Astrocyte (in vitro differentiated cells and primary cell): ENCODE measurements around the gene NKAPL. TPM values are rescaled to one million over a fixed set of nuclear protein-coding genes. Genes with fewer than 3 reads are reported as not detected.

Experiments
- DNase-seq: peaks from one replicate; pipeline ENCODE4 v3.0.0-alpha.2; 2010; ENCODE audit warnings: low read depth
- FAIRE-seq: peaks from 2 replicates; lab custom pipeline; 2011; peaks lifted over from hg19 to GRCh38; lab: Jason Lieb, UNC
- H2AFZ ChIP-seq: 2 replicates; pipeline ENCODE4 v1.6.0; 2012; ENCODE audit warnings: low read depth, low read length, inconsistent platforms
- H3K27ac ChIP-seq: 2 replicates; pipeline ENCODE4 v1.5.1; 2011; ENCODE audit warnings: low read depth, low read length, inconsistent platforms
- H3K27me3 ChIP-seq: 2 replicates; pipeline ENCODE4 v1.6.0; 2011; ENCODE audit warnings: low read length, inconsistent platforms; ENCODE audit not compliant: insufficient read depth
- H3K36me3 ChIP-seq: 2 replicates; pipeline ENCODE4 v1.5.1; 2011; ENCODE audit warnings: low read length, inconsistent platforms; ENCODE audit not compliant: insufficient read depth
- H3K4me1 ChIP-seq: 2 replicates; pipeline ENCODE4 v1.5.1; 2011; ENCODE audit warnings: low read length, inconsistent platforms; ENCODE audit not compliant: insufficient read depth
- H3K4me2 ChIP-seq: 2 replicates; pipeline ENCODE4 v1.6.0; 2012; ENCODE audit warnings: low read length, inconsistent platforms
- H3K4me3 ChIP-seq: 2 replicates; pipeline ENCODE4 v1.5.1; 2011; ENCODE audit warnings: low read depth, mild to moderate bottlenecking, low read length, inconsistent platforms; ENCODE audit not compliant: insufficient read depth
- H3K79me2 ChIP-seq: 2 replicates; pipeline ENCODE4 v1.6.0; 2012; ENCODE audit warnings: mild to moderate bottlenecking, low read length, inconsistent platforms; ENCODE audit not compliant: insufficient read depth
- H3K9ac ChIP-seq: 2 replicates; pipeline ENCODE4 v1.6.0; 2012; ENCODE audit warnings: mild to moderate bottlenecking, low read length, inconsistent platforms
- H3K9me3 ChIP-seq: 2 replicates; pipeline ENCODE4 v1.5.1; 2012; ENCODE audit warnings: low read depth, mild to moderate bottlenecking, low read length, inconsistent platforms; ENCODE audit not compliant: insufficient read depth
- H4K20me1 ChIP-seq: 2 replicates; pipeline ENCODE4 v1.6.0; 2012; ENCODE audit warnings: low read length, inconsistent platforms; ENCODE audit not compliant: insufficient read depth
- H3K27ac Mint-ChIP-seq: one replicate; pipeline ENCODE4 v1.8.0; 2021; ENCODE audit warnings: mild to moderate bottlenecking, mixed read lengths; ENCODE audit not compliant: unreplicated experiment
- H3K27me3 Mint-ChIP-seq: one replicate; pipeline ENCODE4 v1.8.0; 2021; ENCODE audit warnings: low read depth, mixed read lengths; ENCODE audit not compliant: unreplicated experiment
- H3K36me3 Mint-ChIP-seq: one replicate; pipeline ENCODE4 v1.8.0; 2021; ENCODE audit warnings: low read depth, mixed read lengths; ENCODE audit not compliant: unreplicated experiment
- H3K4me1 Mint-ChIP-seq: one replicate; pipeline ENCODE4 v1.8.0; 2021; ENCODE audit warnings: low read depth, mixed read lengths; ENCODE audit not compliant: unreplicated experiment
- H3K4me3 Mint-ChIP-seq: one replicate; pipeline ENCODE4 v1.8.0; 2021; ENCODE audit warnings: mild to moderate bottlenecking, moderate library complexity, mixed read lengths; ENCODE audit not compliant: unreplicated experiment
- H3K9me3 Mint-ChIP-seq: one replicate; pipeline ENCODE4 v1.8.0; 2021; ENCODE audit warnings: mild to moderate bottlenecking, mixed read lengths; ENCODE audit not compliant: unreplicated experiment
- EZH2 ChIP-seq: IDR thresholded peaks from 2 replicates; pipeline ENCODE4 v1.6.1; 2012; ENCODE audit warnings: mild to moderate bottlenecking, low read length, inconsistent platforms; ENCODE audit not compliant: insufficient read depth
- total RNA-seq: library from RNA; stranded (reverse); gene quantifications from 2 replicates; pipeline ENCODE4 v1.2.1, GENCODE V29; 2021
- TF ChIP-seq, protein P1 (sequence below): IDR thresholded peaks from 2 replicates; pipeline ENCODE4 v1.5.1; 2011; ENCODE audit warnings: low read depth, mild to moderate bottlenecking, inconsistent platforms, low read length, moderate library complexity; ENCODE audit not compliant: insufficient read depth

Gene NKAPL
- total RNA-seq, 1 donor from 2014 or later, result not detected

- Histone ChIP-seq H3K4me1 (peaks cover 11% of the 10 kb centered on the region), H3K79me2 (peaks cover 15% of the 10 kb centered on the region), H3K4me3 (peak overlapping the region; percentile 81), H3K36me3 (peaks cover 3% of the 10 kb centered on the region), H3K27ac (peak overlapping the region; percentile 32), H3K27me3 (no peaks in the 10 kb centered on the region), H3K9ac (peak overlapping the region; percentile 86), H3K4me2 (peak overlapping the region; percentile 93), H3K9me3 (no peaks in the 10 kb centered on the region), H2AFZ (peak overlapping the region; percentile 92), H4K20me1 (no peaks in the 10 kb centered on the region)
- peaks cover 3% of the 10 kb centered on the region for H3K36me3 Mint-ChIP-seq
- H3K27ac Mint-ChIP-seq, result peak overlapping the region; percentile 87
- FAIRE-seq (no peak), DNase-seq (no peak)
- H3K9me3 Mint-ChIP-seq, result no peaks in the 10 kb centered on the region
- H3K4me1 Mint-ChIP-seq, result peaks cover 9% of the 10 kb centered on the region
- peak overlapping the region; percentile 99 for H3K4me3 Mint-ChIP-seq
- no peak for TF ChIP-seq EZH2
- TF ChIP-seq, protein P1, sequence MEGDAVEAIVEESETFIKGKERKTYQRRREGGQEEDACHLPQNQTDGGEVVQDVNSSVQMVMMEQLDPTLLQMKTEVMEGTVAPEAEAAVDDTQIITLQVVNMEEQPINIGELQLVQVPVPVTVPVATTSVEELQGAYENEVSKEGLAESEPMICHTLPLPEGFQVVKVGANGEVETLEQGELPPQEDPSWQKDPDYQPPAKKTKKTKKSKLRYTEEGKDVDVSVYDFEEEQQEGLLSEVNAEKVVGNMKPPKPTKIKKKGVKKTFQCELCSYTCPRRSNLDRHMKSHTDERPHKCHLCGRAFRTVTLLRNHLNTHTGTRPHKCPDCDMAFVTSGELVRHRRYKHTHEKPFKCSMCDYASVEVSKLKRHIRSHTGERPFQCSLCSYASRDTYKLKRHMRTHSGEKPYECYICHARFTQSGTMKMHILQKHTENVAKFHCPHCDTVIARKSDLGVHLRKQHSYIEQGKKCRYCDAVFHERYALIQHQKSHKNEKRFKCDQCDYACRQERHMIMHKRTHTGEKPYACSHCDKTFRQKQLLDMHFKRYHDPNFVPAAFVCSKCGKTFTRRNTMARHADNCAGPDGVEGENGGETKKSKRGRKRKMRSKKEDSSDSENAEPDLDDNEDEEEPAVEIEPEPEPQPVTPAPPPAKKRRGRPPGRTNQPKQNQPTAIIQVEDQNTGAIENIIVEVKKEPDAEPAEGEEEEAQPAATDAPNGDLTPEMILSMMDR, result no peak
- H3K27me3 Mint-ChIP-seq, result no peaks in the 10 kb centered on the region
Measured at GRCh38 chr6:28251661-28252008, 7.5 kb upstream of the NKAPL start.

GRCh38 chr6:28252009-28252975 lies 6.8 kb upstream of the NKAPL start, which contains the start of gene ZKSCAN4:
Gene ZKSCAN4, minus strand, starts transcription at chr6:28252269. Its CDS starts 289 bp downstream, at chr6:28251980.
- Histone ChIP-seq H3K36me3 (peaks cover 3% of the 10 kb centered on the region), H3K27ac (peak within 1 kb of the TSS; percentile 32), H3K9me3 (no peaks in the 10 kb centered on the region), H3K27me3 (no peaks in the 10 kb centered on the region), H2AFZ (peak within 1 kb of the TSS; percentile 92), H3K4me3 (peak within 1 kb of the TSS; percentile 81), H3K4me1 (peaks cover 11% of the 10 kb centered on the region), H3K79me2 (peaks cover 15% of the 10 kb centered on the region), H3K9ac (peak within 1 kb of the TSS; percentile 86), H3K4me2 (peak within 1 kb of the TSS; percentile 93), H4K20me1 (no peaks in the 10 kb centered on the region)
- no peaks in the 10 kb centered on the region for H3K9me3 Mint-ChIP-seq
- peaks cover 3% of the 10 kb centered on the region for H3K36me3 Mint-ChIP-seq
- H3K4me3 Mint-ChIP-seq, result peak within 1 kb of the TSS; percentile 99
- TF ChIP-seq, protein P1, result no peak
- no peak for TF ChIP-seq EZH2
- peaks cover 9% of the 10 kb centered on the region for H3K4me1 Mint-ChIP-seq
- DNase-seq (peak; percentile 87), FAIRE-seq (peak; percentile 77)
- peak within 1 kb of the TSS; percentile 87 for H3K27ac Mint-ChIP-seq
- H3K27me3 Mint-ChIP-seq, result no peaks in the 10 kb centered on the region

DNA sequence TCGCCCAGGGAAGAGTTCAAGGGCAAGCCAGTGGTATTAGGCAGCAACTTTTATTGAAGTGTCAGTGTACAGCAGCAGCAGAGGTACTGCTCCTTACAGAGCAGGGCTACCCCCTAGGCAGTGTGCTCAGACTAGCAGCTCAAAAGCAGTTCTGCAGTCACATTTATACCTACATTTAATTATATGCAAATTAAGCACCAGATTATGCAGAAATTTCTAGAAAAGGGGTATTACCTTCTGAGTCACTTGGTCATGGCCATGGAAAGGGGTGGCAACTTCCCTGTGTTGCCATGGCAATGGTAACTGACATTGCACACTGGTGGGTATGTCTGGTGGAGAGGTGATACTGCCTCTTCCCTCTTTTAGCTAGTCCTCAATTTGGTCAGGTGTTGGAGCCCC lies 5.0 kb upstream of the NKAPL start:
- Mint-ChIP-seq H3K27ac (no peak overlapping the region), H3K36me3 (no peaks in the 10 kb centered on the region), H3K27me3 (peaks cover 3% of the 10 kb centered on the region), H3K4me1 (peaks cover 9% of the 10 kb centered on the region), H3K9me3 (no peaks in the 10 kb centered on the region), H3K4me3 (no peak overlapping the region)
- Histone ChIP-seq H3K4me3 (no peak overlapping the region), H3K36me3 (no peaks in the 10 kb centered on the region), H3K4me1 (peaks cover 11% of the 10 kb centered on the region), H3K4me2 (no peak overlapping the region), H3K9ac (no peak overlapping the region), H3K27ac (no peak overlapping the region), H3K27me3 (no peaks in the 10 kb centered on the region), H2AFZ (no peak overlapping the region), H4K20me1 (no peaks in the 10 kb centered on the region), H3K79me2 (peaks cover 15% of the 10 kb centered on the region), H3K9me3 (peaks cover 5% of the 10 kb centered on the region)
- no peak for TF ChIP-seq EZH2
- TF ChIP-seq, protein P1, result no peak
- FAIRE-seq (no peak), DNase-seq (no peak)
